Neuronal stem cell (in vitro differentiated cells): ENCODE results near the gene KLK7.

Experiments
- DNase-seq: peaks from one replicate; pipeline ENCODE4 v3.0.0-alpha.2; 2013; ENCODE audit warnings: low spot score
- H2AFZ ChIP-seq: one replicate; pipeline ENCODE4 v1.6.1; 2013; ENCODE audit warnings: mild to moderate bottlenecking, low read length, inconsistent platforms
- H2AK5ac ChIP-seq: 2 replicates; pipeline ENCODE4 v1.6.1; 2013; ENCODE audit warnings: low read depth, mild to moderate bottlenecking, inconsistent platforms, low read length, moderate library complexity, mixed read lengths
- H2BK120ac ChIP-seq: 2 replicates; pipeline ENCODE4 v1.6.1; 2013; ENCODE audit warnings: low read depth, mild to moderate bottlenecking, inconsistent platforms, low read length, moderate library complexity, mixed read lengths
- H2BK12ac ChIP-seq: one replicate; pipeline ENCODE4 v1.6.1; 2013; ENCODE audit warnings: low read length, inconsistent platforms
- H2BK15ac ChIP-seq: 2 replicates; pipeline ENCODE4 v1.6.1; 2013; ENCODE audit warnings: mild to moderate bottlenecking, low read length, inconsistent platforms, mixed read lengths
- H2BK5ac ChIP-seq: one replicate; pipeline ENCODE4 v1.6.1; 2013; ENCODE audit warnings: inconsistent platforms, mild to moderate bottlenecking, low read length, moderate library complexity
- H3K14ac ChIP-seq: one replicate; pipeline ENCODE4 v1.6.1; 2013; ENCODE audit warnings: low read length, inconsistent platforms
- H3K18ac ChIP-seq: 2 replicates; pipeline ENCODE4 v1.6.1; 2013; ENCODE audit warnings: low read length, inconsistent platforms
- H3K23ac ChIP-seq: 2 replicates; pipeline ENCODE4 v1.6.1; 2013; ENCODE audit warnings: low read depth, mild to moderate bottlenecking, mixed read lengths, low read length, inconsistent platforms; ENCODE audit not compliant: poor library complexity
- H3K27ac ChIP-seq: replicated peaks from 3 replicates; pipeline ENCODE4 v1.5.1; 2013; ENCODE audit warnings: low read length, inconsistent platforms
- H3K27me3 ChIP-seq, 3 experiments: 2 replicates each; pipeline ENCODE4 v1.6.1; 2013; ENCODE audit warnings: low read length in 3 of 3, mild to moderate bottlenecking in 2 of 3, inconsistent platforms in 1 of 3, low read depth in 1 of 3, mixed read lengths in 1 of 3, moderate library complexity in 1 of 3; ENCODE audit not compliant: control insufficient read depth in 3 of 3, insufficient read depth in 3 of 3
- H3K36me3 ChIP-seq, 2 donors: replicated peaks in 1 of 2; 2 replicates each; pipeline ENCODE4 v1.6.1; 2013; ENCODE audit warnings: low read length in 2 of 2; ENCODE audit not compliant: control insufficient read depth in 2 of 2, insufficient read depth in 2 of 2
- H3K4ac ChIP-seq: 2 replicates; pipeline ENCODE4 v1.6.1; 2013; ENCODE audit warnings: inconsistent platforms, mild to moderate bottlenecking, low read length, moderate library complexity
- H3K4me1 ChIP-seq, 2 donors: 1 replicate in 1 of 2; 2 replicates in 1 of 2; pipeline ENCODE4 v1.6.1; 2013; ENCODE audit warnings: low read length in 2 of 2, low read depth in 1 of 2; ENCODE audit not compliant: control insufficient read depth in 2 of 2, insufficient read depth in 1 of 2
- H3K4me2 ChIP-seq: one replicate; pipeline ENCODE4 v1.6.1; 2013; ENCODE audit warnings: mild to moderate bottlenecking, low read length, inconsistent platforms; ENCODE audit not compliant: insufficient read depth, poor library complexity, severe bottlenecking
- H3K4me3 ChIP-seq, 2 donors: 2 replicates each; pipeline ENCODE4 v1.5.1; 2013; ENCODE audit warnings: low read length in 2 of 2, mild to moderate bottlenecking in 2 of 2, inconsistent platforms in 1 of 2, moderate library complexity in 1 of 2
- H3K79me1 ChIP-seq: one replicate; pipeline ENCODE4 v1.6.1; 2013; ENCODE audit warnings: low read depth, mild to moderate bottlenecking, inconsistent platforms, low read length, moderate library complexity
- H3K9ac ChIP-seq: one replicate; pipeline ENCODE4 v1.6.1; 2013; ENCODE audit warnings: mild to moderate bottlenecking, low read depth, low read length, inconsistent platforms; ENCODE audit not compliant: poor library complexity
- H3K9me3 ChIP-seq, 2 donors: replicated peaks in 1 of 2; 2 replicates each; pipeline versions ENCODE3 to v1.6.1; 2013; ENCODE audit warnings: low read length in 2 of 2, mild to moderate bottlenecking in 2 of 2, inconsistent platforms in 1 of 2, low read depth in 1 of 2, mixed read lengths in 1 of 2, moderate library complexity in 1 of 2; ENCODE audit not compliant: control insufficient read depth in 2 of 2, insufficient read depth in 1 of 2
- H4K8ac ChIP-seq: one replicate; pipeline ENCODE4 v1.6.1; 2013; ENCODE audit warnings: low read depth, mild to moderate bottlenecking, inconsistent platforms, low read length, moderate library complexity
- H4K91ac ChIP-seq: one replicate; pipeline ENCODE4 v1.6.1; 2013; ENCODE audit warnings: low read length, low read depth, mild to moderate bottlenecking, inconsistent platforms; ENCODE audit not compliant: poor library complexity
- WGBS, 2 donors: extraction: QIAGEN DNeasy Blood & Tissue Kit; methylation state at CpG; one replicate each; pipeline ENCODE4 v1.1.7; 2013; ENCODE audit warnings: missing lambda C conversion rate in 2 of 2, mixed read lengths in 1 of 2; ENCODE audit not compliant: insufficient read length in 2 of 2, insufficient replicate concordance in 1 of 2; ENCODE audit errors: extremely low coverage in 2 of 2; 5-methylcytosine and 5-hydroxymethylcytosine counted together

Gene KLK7

DNA sequence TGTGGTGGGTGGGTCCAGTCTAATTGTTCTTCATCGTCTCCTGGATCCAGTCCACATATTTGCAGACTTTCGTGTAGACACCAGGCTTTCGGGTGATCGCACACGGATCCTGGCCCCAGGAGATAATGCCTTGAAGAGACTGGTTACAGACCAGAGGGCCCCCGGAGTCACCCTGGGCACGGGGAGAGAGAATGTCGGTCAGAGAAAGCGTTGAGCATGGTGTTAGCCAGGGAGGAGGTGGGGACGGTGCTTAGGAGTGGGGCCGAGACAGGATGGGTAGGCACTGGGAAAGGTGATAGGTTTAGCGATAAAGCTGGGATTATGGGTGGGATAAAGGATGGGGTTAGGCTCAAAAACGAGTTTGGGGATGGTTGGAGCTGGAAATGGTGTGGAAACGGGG is 38.8 kb upstream of the KLK7 start:
- no peak overlapping the region for H2BK15ac ChIP-seq
- H3K27me3 ChIP-seq: peaks cover 9 to 81% (median 28%) of the 10 kb centered on the region in 3 experiments
- no peak overlapping the region for H2BK12ac ChIP-seq
- no peaks in the 10 kb centered on the region for H3K36me3 ChIP-seq
- no peak for DNase-seq
- H3K27ac ChIP-seq: no peak overlapping the region
- peak overlapping the region; percentile 40 for H3K14ac ChIP-seq
- H3K9ac ChIP-seq: no peak overlapping the region
- WGBS, 2 donors: 100% methylated on average over 2 of the region's 14 CpGs; no CpG with 5 or more reads in 1 of the 2 donors
- no peak overlapping the region for H2BK5ac ChIP-seq
- peaks cover 0 to 2% of the 10 kb centered on the region in 2 donors for H3K9me3 ChIP-seq
- no peak overlapping the region for H3K23ac ChIP-seq
- H4K8ac ChIP-seq: no peak overlapping the region
- peaks cover 0 to 18% of the 10 kb centered on the region in 2 donors for H3K4me1 ChIP-seq
- H3K4me2 ChIP-seq: no peak overlapping the region
- no peak overlapping the region for H3K4ac ChIP-seq
- H3K4me3 ChIP-seq: no peak overlapping the region
- no peak overlapping the region for H2AFZ ChIP-seq
- H4K91ac ChIP-seq: no peak overlapping the region
- H2AK5ac ChIP-seq: no peak overlapping the region
- peak overlapping the region; percentile 41 for H2BK120ac ChIP-seq
- peaks cover 4% of the 10 kb centered on the region for H3K79me1 ChIP-seq
- peak overlapping the region; percentile 33 for H3K18ac ChIP-seq

DNA sequence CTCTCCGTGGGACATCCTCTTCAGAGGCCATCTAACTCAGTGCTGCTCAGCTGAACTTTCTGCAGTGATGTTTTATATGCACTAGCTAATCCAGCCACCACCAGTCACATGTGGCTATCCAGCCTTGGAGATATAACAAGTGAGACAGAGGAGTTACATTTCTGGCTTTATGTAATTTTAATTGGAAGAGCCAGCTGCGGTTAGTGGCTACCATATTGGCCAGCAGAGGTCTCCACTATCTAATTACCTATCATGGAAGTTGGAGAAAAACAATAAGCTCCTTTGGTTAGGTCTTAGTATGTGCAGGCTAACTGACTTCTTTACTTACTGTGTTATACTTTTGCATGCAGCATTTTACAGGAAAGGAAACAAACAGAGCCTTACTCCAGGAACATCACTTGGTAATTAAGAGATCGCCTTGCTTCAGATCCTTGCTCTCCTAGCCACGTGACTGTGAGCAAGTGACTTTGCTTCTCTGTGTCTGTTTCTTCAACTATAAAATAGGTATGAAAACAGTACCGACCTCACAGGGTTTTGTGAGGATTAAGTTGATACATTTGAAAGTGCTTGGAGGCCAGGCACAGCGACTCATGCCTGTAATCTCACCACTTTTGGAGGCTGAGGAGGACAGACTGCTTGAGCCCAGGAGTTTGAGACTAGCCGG is 37.4 kb upstream of the KLK7 start:
- Histone ChIP-seq H4K8ac (no peak overlapping the region), H4K91ac (no peak overlapping the region), H3K23ac (no peak overlapping the region), H2BK120ac (no peak overlapping the region), H2BK12ac (no peak overlapping the region), H3K14ac (no peak overlapping the region), H2AFZ (no peak overlapping the region), H3K4me3 (no peak overlapping the region), H3K4ac (no peak overlapping the region), H3K27ac (no peak overlapping the region), H3K4me1 (peaks cover 0 to 16% of the 10 kb centered on the region in 2 donors), H3K36me3 (no peaks in the 10 kb centered on the region), H3K9me3 (peaks cover 0 to 2% of the 10 kb centered on the region in 2 donors), H2AK5ac (no peak overlapping the region), H2BK15ac (no peak overlapping the region), H3K18ac (no peak overlapping the region), H3K9ac (no peak overlapping the region), H3K79me1 (peaks cover 4% of the 10 kb centered on the region), H3K4me2 (no peak overlapping the region), H3K27me3 (peaks cover 11 to 79% (median 40%) of the 10 kb centered on the region in 3 experiments), H2BK5ac (no peak overlapping the region)
- WGBS, 2 donors: no CpG with 5 or more reads among the region's 7 CpGs
- DNase-seq: peak; percentile 38

DNA sequence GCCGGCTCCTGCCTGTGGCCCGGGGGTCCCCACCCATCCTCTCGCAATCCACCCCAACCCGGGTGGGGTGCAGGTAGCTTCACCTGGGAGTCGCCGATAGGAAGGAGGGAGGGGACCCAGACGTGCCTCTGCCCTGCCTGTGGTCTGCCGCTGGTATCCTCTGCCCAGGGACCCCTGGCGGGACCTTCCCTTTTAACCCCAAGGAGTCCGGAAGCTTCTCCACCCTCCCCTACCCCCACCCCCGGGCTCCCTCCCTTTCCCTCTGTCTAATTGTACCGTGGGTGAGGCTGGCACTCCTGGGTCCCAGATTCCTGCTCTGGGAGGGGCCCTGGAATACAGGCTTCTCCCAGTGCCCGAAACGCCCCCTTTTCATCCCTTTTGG is 35.8 kb upstream of the KLK7 start, which contains the start of gene KLK10:
Gene KLK10, minus strand, starts transcription at position 166 of the 382 bp plus-strand sequence. CDS start 579 bp downstream, outside the sequence.
- peak within 1 kb of the TSS; percentile 72 for H3K9ac ChIP-seq
- no peak for DNase-seq
- H2BK120ac ChIP-seq: no peak within 1 kb of the TSS
- H3K18ac ChIP-seq: peak within 1 kb of the TSS; percentile 78
- WGBS, 2 donors: no CpG with 5 or more reads among the region's 14 CpGs
- peak within 1 kb of the TSS; percentile 35 for H2BK15ac ChIP-seq
- H3K27ac ChIP-seq: no peak within 1 kb of the TSS
- H3K4me1 ChIP-seq: peaks cover 0 to 8% of the 10 kb centered on the region in 2 donors
- H2BK5ac ChIP-seq: no peak within 1 kb of the TSS
- H3K9me3 ChIP-seq: peaks cover 0 to 2% of the 10 kb centered on the region in 2 donors
- H2BK12ac ChIP-seq: peak within 1 kb of the TSS; percentile 73
- H3K23ac ChIP-seq: peak within 1 kb of the TSS; percentile 91
- H2AFZ ChIP-seq: peak within 1 kb of the TSS; percentile 29
- peaks cover 11 to 80% (median 43%) of the 10 kb centered on the region in 3 experiments for H3K27me3 ChIP-seq
- H3K4ac ChIP-seq: no peak within 1 kb of the TSS
- no peak within 1 kb of the TSS for H4K91ac ChIP-seq
- no peaks in the 10 kb centered on the region for H3K36me3 ChIP-seq
- H4K8ac ChIP-seq: no peak within 1 kb of the TSS
- peak within 1 kb of the TSS; percentile 70 for H2AK5ac ChIP-seq
- peak within 1 kb of the TSS in 1 of 2 donors; percentile 70 for H3K4me3 ChIP-seq
- H3K4me2 ChIP-seq: peak within 1 kb of the TSS; percentile 75
- H3K14ac ChIP-seq: peak within 1 kb of the TSS; percentile 31
- H3K79me1 ChIP-seq: peaks cover 3% of the 10 kb centered on the region

DNA sequence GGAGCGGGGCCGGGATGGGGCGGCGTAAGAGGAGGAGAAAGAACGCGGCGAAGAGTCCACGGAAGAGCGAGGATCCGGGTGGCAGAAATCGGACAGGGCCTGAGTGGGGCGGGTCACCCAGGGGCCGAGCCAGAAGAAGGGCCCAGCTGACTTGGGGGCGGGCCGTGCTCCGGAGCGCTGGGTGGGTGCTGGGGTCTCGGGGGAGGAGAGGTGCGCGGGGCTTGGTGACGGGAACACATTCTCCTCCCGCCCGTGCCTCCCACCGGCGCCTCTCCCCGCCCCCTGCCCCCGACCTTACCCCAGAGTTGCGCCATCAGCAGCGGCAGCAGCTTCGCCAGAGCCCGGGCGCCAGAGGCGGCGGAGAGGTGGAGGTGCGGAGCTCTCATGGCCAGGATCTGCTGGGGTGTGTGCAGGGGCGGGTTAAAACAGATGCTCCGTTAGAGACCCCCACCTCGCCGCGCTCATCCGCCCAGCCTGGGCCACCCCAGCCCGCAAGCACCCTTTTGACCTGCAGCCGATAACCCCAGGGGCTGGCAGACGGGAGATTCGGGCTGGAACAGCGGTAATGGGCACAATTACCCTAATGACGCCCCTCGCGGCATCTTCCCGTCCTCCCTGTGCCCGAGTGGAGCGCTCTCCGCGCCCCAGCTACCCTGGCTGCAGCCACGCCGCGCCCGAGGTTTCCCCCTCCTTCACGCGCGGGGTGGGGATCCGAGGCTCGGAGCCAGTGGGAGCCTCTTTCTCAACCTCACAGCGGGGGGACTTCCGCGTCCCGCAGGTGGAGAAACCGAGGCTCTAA is 35.2 kb upstream of the KLK7 start:
- no CpG with 5 or more reads among the region's 68 CpGs for WGBS, 2 donors

More for the DNA sequence above, 35.2 kb upstream of the KLK7 start:
- Histone ChIP-seq H3K9me3 (peaks cover 0 to 3% of the 10 kb centered on the region in 2 donors), H3K23ac (peak overlapping the region; percentile 65), H2AFZ (peak overlapping the region; percentile 29), H3K18ac (peak overlapping the region; percentile 78), H2BK12ac (peak overlapping the region; percentile 30), H2BK5ac (no peak overlapping the region), H3K4ac (no peak overlapping the region), H4K91ac (no peak overlapping the region), H3K36me3 (no peaks in the 10 kb centered on the region), H3K9ac (peak overlapping the region; percentile 72), H3K4me3 (peak overlapping the region in 1 of 2 donors; percentile 70), H3K27me3 (peaks cover 11 to 80% (median 43%) of the 10 kb centered on the region in 3 experiments), H2BK15ac (peak overlapping the region; percentile 35), H3K79me1 (peaks cover 3% of the 10 kb centered on the region), H2BK120ac (no peak overlapping the region), H3K4me1 (peaks cover 0 to 8% of the 10 kb centered on the region in 2 donors), H3K27ac (no peak overlapping the region), H4K8ac (no peak overlapping the region), H3K14ac (no peak overlapping the region), H2AK5ac (peak overlapping the region; percentile 70), H3K4me2 (peak overlapping the region; percentile 75)
- no peak for DNase-seq
